T-helper 1 cell treated with Interleukin-12 subunit alpha and Interleukin-12 subunit beta and Interleukin-4 antibody, amounts not matched to agents 30 ng/mL and 1 ng/mL, for 36 hours (primary cell): ENCODE data around the gene SYNPO2. TPM values are rescaled to one million over a fixed set of nuclear protein-coding genes. Genes with fewer than 3 reads are reported as not detected.
"Not testable (repeated sequence)": the region's sequence is repeated elsewhere in the genome, so short reads cannot be mapped to it uniquely, and the experiment has no call there.

Experiments
- intact Hi-C: fragments of 100-400 bp; cut with micrococcal nuclease; formaldehyde crosslinking; loops from one replicate; pipeline ENCODE4 v1.15.1; 2024
- total RNA-seq: library from RNA; stranded (reverse); gene quantifications from 2 replicates; pipeline ENCODE4 v1.2.3, GENCODE V29; 2022

SYNPO2 gene
- total RNA-seq, 1 donor from 2014 or later: 0.93 TPM

- intact Hi-C loops: no loop called here
Observed at GRCh38 chr4:119029847-119030535, 141.3 kb downstream of the SYNPO2 start.

- intact Hi-C loops: no loop called here
Observed at GRCh38 chr4:119030536-119030890, 141.9 kb downstream of the SYNPO2 start.

- intact Hi-C loops: no loop called here
Observed at GRCh38 chr4:119031218-119031617, 142.6 kb downstream of the SYNPO2 start.

- intact Hi-C loops: no loop called here
Observed at GRCh38 chr4:119032921-119033685, 144.4 kb downstream of the SYNPO2 start.

GRCh38 chr4:119034276-119035008 lies 145.8 kb downstream of the SYNPO2 start:
- intact Hi-C loops: no loop called here

DNA sequence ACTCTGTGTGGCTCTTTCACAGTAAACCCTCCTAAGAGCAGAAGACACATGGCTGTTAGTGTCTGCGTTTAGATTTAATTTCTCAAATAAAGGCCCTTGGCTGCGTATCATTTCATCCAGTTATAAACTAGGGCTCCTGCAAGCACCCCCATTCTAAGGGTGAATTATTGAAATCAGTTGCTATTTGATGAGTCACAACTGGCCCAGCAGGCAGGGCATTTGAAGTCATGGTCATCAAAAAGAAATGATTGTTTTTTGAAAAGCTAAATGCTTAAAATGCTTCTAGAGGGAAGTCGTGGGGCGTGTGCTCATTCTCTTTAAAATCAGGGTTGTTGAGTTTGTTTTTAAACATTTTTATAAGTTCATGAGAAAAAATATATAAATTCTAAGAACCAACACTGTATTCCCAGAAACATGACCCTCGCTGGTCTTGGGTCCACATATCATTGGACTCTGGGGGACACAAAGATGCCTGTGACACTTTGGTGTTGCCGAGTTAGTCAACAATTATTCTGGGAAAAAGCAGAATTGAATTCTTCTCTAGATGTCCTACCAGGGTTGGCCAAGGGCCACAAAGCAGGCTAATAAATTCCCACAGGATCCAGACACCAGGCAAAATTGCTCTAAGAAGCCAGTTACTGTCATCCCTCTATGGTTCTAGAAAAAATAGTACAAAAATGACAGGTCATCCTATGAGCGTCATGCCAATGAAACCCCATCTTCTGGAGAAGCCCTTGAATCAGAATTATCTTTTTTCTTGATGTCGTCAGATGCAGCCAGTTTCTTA lies 147.5 kb downstream of the SYNPO2 start:
- intact Hi-C loops: no loop called here

DNA sequence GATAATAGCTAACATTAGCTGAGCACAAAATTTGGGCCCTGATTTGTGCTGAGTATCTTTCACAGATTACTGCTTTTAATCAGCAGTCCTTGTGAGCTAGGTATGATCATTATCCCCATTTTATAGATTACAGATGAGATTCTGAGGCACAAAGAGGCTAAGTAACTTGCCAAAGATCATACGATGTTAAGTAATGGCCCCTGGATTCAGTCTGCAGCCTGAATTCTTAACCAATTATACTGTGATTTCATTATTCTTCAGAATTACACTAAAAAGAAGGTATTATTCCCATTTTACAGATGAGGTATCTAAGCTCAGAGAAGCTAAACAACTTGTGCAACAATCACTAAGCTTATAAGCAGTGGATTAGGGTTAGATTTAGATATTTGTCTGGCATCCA lies 149.1 kb downstream of the SYNPO2 start:
- intact Hi-C loops: no loop called here

DNA sequence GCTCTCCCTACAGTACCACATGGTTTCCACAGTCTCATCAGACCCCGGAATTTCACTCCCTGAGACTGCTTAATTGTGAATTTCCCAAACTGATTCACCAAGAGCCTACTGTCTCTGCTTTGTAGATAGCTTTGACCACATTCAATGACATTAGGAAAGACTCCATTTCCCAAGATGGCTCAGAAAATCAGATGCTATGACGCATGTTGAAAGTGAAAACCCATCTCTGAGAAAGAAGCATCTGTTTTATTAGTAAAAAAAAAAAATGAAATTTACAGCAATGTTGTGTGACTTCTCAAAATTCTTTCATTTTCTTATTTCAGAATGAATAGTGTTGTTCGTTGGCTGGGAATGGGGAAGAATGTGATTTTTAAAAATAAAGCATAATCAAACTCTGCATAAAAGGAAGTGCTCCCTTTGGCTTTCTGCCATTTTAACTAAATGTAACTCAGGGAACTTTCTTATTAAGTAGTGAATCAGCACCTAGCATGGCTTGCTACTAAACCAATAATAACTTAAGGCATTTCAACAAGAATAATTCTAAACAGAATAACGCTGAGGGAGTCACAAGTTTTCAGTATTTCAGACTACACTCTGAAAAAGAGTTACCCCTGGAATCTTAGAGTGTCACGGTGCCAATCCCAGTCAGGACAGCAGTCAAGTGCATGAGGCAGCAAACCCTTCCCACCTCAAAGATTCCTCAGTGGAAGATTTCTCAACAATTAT lies 149.6 kb downstream of the SYNPO2 start:
- intact Hi-C loops: no loop called here

DNA sequence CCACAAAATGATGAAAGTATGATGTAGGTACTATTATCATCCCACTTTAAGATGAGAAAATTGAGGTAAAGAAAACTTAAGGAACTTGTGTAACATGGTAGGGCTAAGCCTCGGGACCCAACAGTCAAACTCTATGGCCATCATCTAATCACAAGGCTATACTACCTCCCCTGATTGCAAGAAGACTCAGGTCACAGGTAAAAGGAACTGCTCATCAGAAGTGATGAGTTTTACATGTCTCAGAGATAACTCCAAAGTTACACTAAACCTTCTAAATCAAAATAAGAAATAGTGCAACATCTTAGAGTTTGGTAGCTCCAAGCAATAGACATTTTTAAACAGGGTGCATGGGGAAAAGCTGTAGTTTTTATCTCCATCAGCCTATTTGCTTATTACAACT lies 150.5 kb downstream of the SYNPO2 start:
- intact Hi-C loops: no loop called here

GRCh38 chr4:119039779-119040178 lies 151.1 kb downstream of the SYNPO2 start:
- intact Hi-C loops: loop anchor here (5.0 kb wide), 1 partner anchor 588 kb away; the partner anchor contains the start of gene PDE5A

DNA sequence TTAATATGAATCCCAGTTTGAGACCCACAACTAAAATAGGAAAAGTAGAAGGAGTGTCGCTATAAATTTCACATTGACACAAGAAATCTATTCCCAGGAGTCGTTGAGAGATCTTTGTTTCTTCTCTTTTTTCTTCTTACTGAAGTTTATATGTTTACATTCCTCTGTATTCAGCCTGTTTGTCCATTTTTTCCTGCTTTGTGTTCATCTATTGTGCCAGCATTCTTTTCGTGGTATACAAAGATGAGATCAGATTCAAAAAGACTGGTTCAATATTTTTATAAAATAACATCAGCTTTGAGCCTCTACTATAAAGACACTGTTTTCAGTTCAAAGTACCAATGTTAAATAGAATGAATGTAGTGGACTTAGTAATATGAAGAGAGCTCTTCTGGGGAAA lies 151.6 kb downstream of the SYNPO2 start:
- intact Hi-C loops: loop anchor here (5.0 kb wide), 1 partner anchor 587 kb away; the partner anchor contains the start of gene PDE5A

GRCh38 chr4:119040694-119041185 lies 152.1 kb downstream of the SYNPO2 start:
- intact Hi-C loops: loop anchor here (5.0 kb wide), 1 partner anchor 587 kb away; the partner anchor contains the start of gene PDE5A

DNA sequence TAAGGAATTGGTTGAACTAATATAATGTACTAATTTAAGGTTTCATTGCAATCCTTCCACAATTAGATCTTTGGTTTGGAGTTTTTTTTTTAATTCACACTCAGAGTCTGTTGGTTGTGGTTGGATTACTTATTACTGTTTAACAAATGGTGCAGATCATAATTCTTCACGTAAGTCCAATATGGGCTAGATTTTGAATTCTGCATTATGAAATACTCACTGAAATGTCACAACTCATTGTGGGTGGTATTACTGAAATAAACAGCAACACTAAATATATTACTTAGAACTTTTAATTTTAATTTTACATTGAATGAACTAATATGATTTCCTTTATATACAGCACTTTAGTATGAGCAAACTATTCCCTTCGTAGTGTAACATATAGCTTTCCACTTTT lies 152.7 kb downstream of the SYNPO2 start:
- intact Hi-C loops: loop anchor here (5.0 kb wide), 1 partner anchor 586 kb away; the partner anchor contains the start of gene PDE5A

- intact Hi-C loops: loop anchor here (1.0 to 5.0 kb wide), 8 partner anchors 60 to 1009 kb away; partner anchors contain the start of genes PDE5A and USP53
Observed at GRCh38 chr4:119041951-119042560, 153.4 kb downstream of the SYNPO2 start.

- intact Hi-C loops: no loop called here
Observed at GRCh38 chr4:119046263-119046662, 157.6 kb downstream of the SYNPO2 start.

GRCh38 chr4:119047059-119047458 lies 158.4 kb downstream of the SYNPO2 start:
- intact Hi-C loops: not testable (repeated sequence)

DNA sequence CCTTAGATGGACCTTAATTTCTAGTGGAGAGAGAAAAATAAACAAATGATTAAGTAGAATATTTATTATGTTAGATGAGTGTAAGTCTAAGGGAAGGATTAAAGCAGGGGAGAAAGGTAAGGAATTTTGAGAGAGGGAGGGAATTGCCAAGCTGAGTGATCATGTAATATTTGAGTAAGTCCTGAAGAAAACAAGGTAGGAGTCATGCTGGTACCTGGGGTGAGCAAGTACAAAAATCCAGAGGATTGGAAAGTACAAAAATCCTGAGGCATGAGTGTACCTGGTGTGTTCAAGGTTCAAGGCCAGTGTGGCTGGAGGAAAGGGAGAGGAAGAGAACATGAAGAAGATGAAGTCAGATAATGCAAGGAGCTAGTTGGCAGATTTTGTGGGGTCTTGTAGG lies 159.8 kb downstream of the SYNPO2 start:
- intact Hi-C loops: no loop called here

- intact Hi-C loops: no loop called here
Observed at GRCh38 chr4:119049342-119049741, 160.7 kb downstream of the SYNPO2 start.

- intact Hi-C loops: no loop called here
Observed at GRCh38 chr4:119050527-119051090, 162.0 kb downstream of the SYNPO2 start.
